ENCODE data around the gene GADD45B. TPM values are rescaled to one million over a fixed set of nuclear protein-coding genes. Genes with fewer than 3 reads are reported as not detected.
A peak's percentile ranks its signal among the peaks of the same experiment; 100 is the strongest.

Gene GADD45B
- total and polyA plus RNA-seq, 2 donors (not counting 3 experiments of a cell fraction or from before 2014, with no cell fraction given) = 61.3 to 267 TPM

DNA sequence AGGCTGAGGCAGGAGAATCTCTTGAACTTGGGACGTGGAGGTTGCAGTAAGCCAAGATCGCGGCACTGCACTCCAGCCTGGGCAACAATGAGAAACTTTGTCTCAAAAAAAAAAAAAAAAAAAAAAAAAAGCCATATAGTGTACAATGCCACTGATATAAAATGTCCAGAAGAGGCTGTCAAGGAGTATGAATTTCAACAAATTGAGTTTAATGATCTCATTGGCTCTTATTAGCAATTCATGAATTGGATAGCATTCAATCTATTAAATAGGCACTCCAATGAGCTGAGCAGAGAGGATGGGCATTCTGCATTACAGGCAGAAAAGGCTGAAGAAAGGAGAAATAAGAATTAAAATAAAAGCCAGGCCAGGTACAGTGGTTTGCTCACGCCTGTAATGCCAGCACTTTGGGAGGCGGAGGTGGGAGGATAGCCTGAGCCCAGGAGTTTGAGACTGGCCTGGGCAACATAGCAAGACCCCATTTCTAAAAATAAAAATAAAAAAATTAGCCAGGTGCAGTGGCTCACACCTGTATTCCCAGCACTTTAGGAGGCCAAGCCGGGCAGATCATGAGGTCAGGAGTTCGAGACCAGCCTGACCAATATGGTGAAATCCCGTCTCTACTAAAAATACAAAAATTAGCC is 18.4 kb upstream of the GADD45B start:
- Histone ChIP-seq H3K9ac (replicated peaks; ENCODE audit: extremely low read depth, insufficient read depth, low read length) (peak overlapping the region; percentile 66), H2AFZ (ENCODE audit: low read depth, low read length) (peak overlapping the region; percentile 88), H4K20me1 (replicated peaks; ENCODE audit: control insufficient read depth, extremely low read depth, insufficient read depth, low read length) (no peaks in the 10 kb centered on the region), H3K4me1 (ENCODE audit: control insufficient read depth, extremely low read depth, insufficient read depth, low read length) (peaks cover 17% of the 10 kb centered on the region), H3K36me3 (ENCODE audit: control insufficient read depth in 2 of 2, extremely low read depth in 1 of 2, insufficient read depth in 2 of 2, low read length in 2 of 2) (no peaks in the 10 kb centered on the region), H3K27me3 (ENCODE audit: control insufficient read depth in 2 of 2, insufficient read depth in 2 of 2, low read length in 2 of 2) (no peaks in the 10 kb centered on the region), H3K4me3 (replicated peaks in 1 of 3; ENCODE audit: insufficient read depth in 1 of 3, low read depth in 1 of 3, low read length in 3 of 3) (peak overlapping the region in 1 of 3 experiments; percentile 69), H3K79me2 (ENCODE audit: control insufficient read depth, insufficient read depth, low read length) (peaks cover 45% of the 10 kb centered on the region), H3K4me2 (ENCODE audit: insufficient read depth, low read length) (peak overlapping the region; percentile 49), H3K27ac (ENCODE audit: insufficient read depth, low read depth, low read length) (peak overlapping the region; percentile 79), H3K9me3 (replicated peaks; ENCODE audit: control insufficient read depth, insufficient read depth, low read length) (no peaks in the 10 kb centered on the region), H3K9me1 (replicated peaks; ENCODE audit: control insufficient read depth, extremely low read depth, insufficient read depth, low read length) (no peaks in the 10 kb centered on the region)
- FAIRE-seq (no peak), DNase-seq (ENCODE audit: low read depth, low spot score) (no peak)
- intact Hi-C loops (cut with micrococcal nuclease) = loop anchor here (1.0 kb wide), 1 partner anchor 30 kb away; the partner anchor contains the start of gene TIMM13
- BruUV-seq (replicated peaks) = no TSS peak
- POLR2A ChIA-PET = interaction anchor here (0.7 to 1.9 kb wide), 2 partner anchors 19 to 159 kb away, joined by 3 to 18 read pairs; partner anchors contain the start of gene GADD45B
- TF ChIP-seq POLR2AphosphoS5 (IDR thresholded peaks at IDR 0.05; ENCODE audit: insufficient read depth, low read depth, low read length) (no peak), EZH2 (IDR thresholded peaks at IDR 0.05; ENCODE audit: borderline replicate concordance, low read depth, low read length, severe bottlenecking) (no peak), FOS (IDR thresholded peaks at IDR 0.05; ENCODE audit: borderline replicate concordance, insufficient read depth, low read length) (no peak), CTCF (IDR thresholded peaks at IDR 0.05; ENCODE audit: extremely low read depth in 1 of 2, insufficient read depth in 1 of 2, low read depth in 1 of 2, low read length in 2 of 2) (no peak), MAX (IDR thresholded peaks at IDR 0.05; ENCODE audit: insufficient read depth, insufficient read length) (no peak), JUN (IDR thresholded peaks at IDR 0.05; ENCODE audit: borderline replicate concordance, insufficient read depth, insufficient read length, low read depth) (no peak), POLR2A (IDR thresholded peaks at IDR 0.05; ENCODE audit: low read depth, low read length) (no peak), GATA2 (IDR thresholded peaks at IDR 0.05; ENCODE audit: insufficient read depth, insufficient read length, low read depth, low read length) (no peak), MYC (IDR thresholded peaks at IDR 0.05; ENCODE audit: low read depth, low read length) (no peak)
- dilution Hi-C loops (cut with MboI; ENCODE audit: extremely low pct_ligation_motif_present, low sequenced_read_pairs) = no loop called here
- CTCF ChIA-PET = interaction anchor here (0.7 to 3.7 kb wide), 8 partner anchors 8 to 301 kb away, joined by 3 to 27 read pairs (median 4); partner anchors contain the start of gene GADD45B

Data from endothelial cell of umbilical vein (primary cell).